KMS-11 (cell line): ENCODE data around the gene APLP1.

ENCODE experiments used
- H2AFZ ChIP-seq: fragments of 200-600 bp; sonication (generic); 2 replicates; pipeline ENCODE4 v1.6.1; 2016; ENCODE audit warnings: antibody characterized with exemption, mixed run types, low read depth
- H3K27ac ChIP-seq: fragments of 200-600 bp; sonication (generic); 2 replicates; pipeline ENCODE4 v1.6.1; 2016; ENCODE audit warnings: mild to moderate bottlenecking, mixed run types
- H3K27me3 ChIP-seq: fragments of 200-600 bp; sonication (generic); 2 replicates; pipeline ENCODE4 v1.6.1; 2017; ENCODE audit warnings: mild to moderate bottlenecking, low read depth, mixed run types, moderate library complexity; ENCODE audit not compliant: insufficient read depth
- H3K36me3 ChIP-seq: fragments of 200-600 bp; sonication (generic); 2 replicates; pipeline ENCODE4 v1.6.1; 2017; ENCODE audit warnings: mild to moderate bottlenecking, mixed run types; ENCODE audit not compliant: insufficient read depth
- H3K4me1 ChIP-seq: fragments of 200-600 bp; sonication (generic); 2 replicates; pipeline ENCODE4 v1.6.1; 2016; ENCODE audit warnings: mild to moderate bottlenecking, low read depth, mixed run types; ENCODE audit not compliant: poor library complexity, severe bottlenecking
- H3K4me2 ChIP-seq: fragments of 200-600 bp; sonication (generic); 2 replicates; pipeline ENCODE4 v1.7.0; 2016; ENCODE audit warnings: mild to moderate bottlenecking, mixed run types
- H3K4me3 ChIP-seq: fragments of 200-600 bp; sonication (generic); IDR thresholded peaks from 2 replicates; pipeline ENCODE4 v1.6.1; 2017; ENCODE audit warnings: low read depth, low read length, mixed read lengths; ENCODE audit not compliant: insufficient read depth
- H3K79me2 ChIP-seq: fragments of 200-600 bp; sonication (generic); 2 replicates; pipeline ENCODE4 v1.6.1; 2016; ENCODE audit warnings: low read depth, mixed run types; ENCODE audit not compliant: insufficient read depth
- H3K9ac ChIP-seq: fragments of 200-600 bp; sonication (generic); 2 replicates; pipeline ENCODE4 v1.6.1; 2016; ENCODE audit warnings: mild to moderate bottlenecking, mixed run types
- H4K20me1 ChIP-seq: fragments of 200-600 bp; sonication (generic); 2 replicates; pipeline ENCODE4 v1.6.1; 2016; ENCODE audit warnings: mild to moderate bottlenecking, mixed run types; ENCODE audit not compliant: insufficient read depth
- CTCF ChIP-seq: fragments of 200-600 bp; sonication (generic); conservative IDR thresholded peaks from 2 replicates; pipeline ENCODE4 v1.6.1; 2017; ENCODE audit warnings: low read depth, mild to moderate bottlenecking, antibody characterized with exemption, low read length, moderate library complexity, mixed read lengths

The APLP1 gene

GRCh38 chr19:35846038-35846668 is 22.2 kb upstream of the APLP1 start:
- H4K20me1 ChIP-seq, result no peaks in the 10 kb centered on the region
- no peak overlapping the region for H3K4me3 ChIP-seq
- H3K79me2 ChIP-seq, result no peaks in the 10 kb centered on the region
- no peak overlapping the region for H3K9ac ChIP-seq
- H3K4me1 ChIP-seq, result no peaks in the 10 kb centered on the region
- H3K4me2 ChIP-seq, result no peak overlapping the region
- no peak for TF ChIP-seq CTCF
- no peaks in the 10 kb centered on the region for H3K36me3 ChIP-seq
- H3K27ac ChIP-seq, result no peak overlapping the region
- H2AFZ ChIP-seq, result no peak overlapping the region
- peaks cover 55% of the 10 kb centered on the region for H3K27me3 ChIP-seq

DNA sequence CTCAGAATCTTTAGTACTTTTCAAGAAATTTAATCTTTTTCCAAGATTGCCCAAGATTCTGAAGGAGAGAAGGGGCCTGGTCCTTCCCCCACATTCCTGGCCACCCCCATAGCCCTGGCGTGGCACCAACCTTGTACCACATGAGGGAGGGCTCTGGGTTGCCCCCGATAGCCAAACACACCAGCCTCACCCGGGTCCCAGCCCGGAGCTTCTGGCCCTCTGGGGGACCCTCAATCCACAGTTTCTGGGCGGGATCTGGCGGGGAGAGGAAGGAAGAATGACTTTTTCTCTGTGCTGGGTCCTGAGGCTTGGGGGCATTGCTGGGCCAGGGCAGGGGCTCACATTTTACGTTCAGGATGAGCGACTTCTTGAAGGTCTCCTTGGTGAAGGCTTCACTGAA is 20.5 kb upstream of the APLP1 start:
- Histone ChIP-seq H3K27ac (no peak overlapping the region), H3K79me2 (no peaks in the 10 kb centered on the region), H3K27me3 (peaks cover 60% of the 10 kb centered on the region), H3K36me3 (no peaks in the 10 kb centered on the region), H3K9ac (no peak overlapping the region), H3K4me2 (no peak overlapping the region), H4K20me1 (no peaks in the 10 kb centered on the region), H3K4me3 (no peak overlapping the region), H3K4me1 (no peaks in the 10 kb centered on the region), H2AFZ (no peak overlapping the region)
- TF ChIP-seq CTCF, result no peak

DNA sequence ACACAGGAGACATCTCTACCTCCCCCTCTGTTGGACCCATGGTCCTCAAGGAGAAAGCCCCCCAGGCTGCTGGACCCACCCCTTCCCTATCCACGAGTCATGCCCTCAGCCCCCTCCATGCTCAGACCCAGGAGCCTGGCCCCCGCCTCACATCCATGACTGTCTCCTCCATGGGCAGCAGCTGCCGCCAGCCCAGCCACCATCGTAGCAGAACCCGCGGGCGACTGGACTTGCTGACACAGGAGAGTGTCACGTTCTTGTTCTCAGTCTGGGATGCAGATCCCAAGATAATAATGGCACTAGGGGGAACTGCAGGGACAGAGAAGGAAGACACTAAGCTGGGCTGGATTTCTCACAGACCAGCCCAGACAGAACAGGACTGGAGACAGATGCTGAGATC is 19.9 kb upstream of the APLP1 start:
- H3K27me3 ChIP-seq, result peaks cover 62% of the 10 kb centered on the region

DNA sequence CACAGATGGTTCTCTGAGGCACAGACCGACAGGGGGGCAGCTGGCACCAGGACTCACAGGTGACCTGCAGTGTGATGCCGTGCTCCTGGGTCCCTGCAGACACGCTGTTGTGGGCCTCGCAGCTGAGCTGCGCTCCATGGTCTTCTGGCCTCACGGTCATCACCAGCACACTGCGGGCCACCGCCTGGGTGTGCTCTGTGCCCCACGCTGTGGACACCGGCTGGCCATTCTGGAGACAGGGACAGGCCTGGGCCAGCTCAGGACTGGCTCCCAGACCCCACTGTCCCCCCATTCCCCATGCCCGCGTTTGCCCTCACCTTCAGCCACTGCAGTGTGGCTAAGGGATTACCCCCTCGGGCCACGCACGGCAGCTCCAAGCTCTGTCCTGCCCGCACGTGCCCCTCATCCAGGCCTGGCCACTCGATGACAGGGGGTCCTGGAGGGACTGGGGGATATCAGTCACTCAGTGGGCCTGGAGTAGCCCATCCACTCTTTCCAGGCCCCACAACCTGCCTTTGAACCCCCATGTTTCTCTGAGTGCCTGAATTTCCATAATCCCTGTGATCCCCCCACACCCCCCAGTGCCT is 19.4 kb upstream of the APLP1 start:
- Histone ChIP-seq H3K4me3 (no peak overlapping the region), H3K27ac (no peak overlapping the region), H3K9ac (no peak overlapping the region), H3K36me3 (no peaks in the 10 kb centered on the region), H3K4me1 (no peaks in the 10 kb centered on the region), H2AFZ (no peak overlapping the region), H3K4me2 (no peak overlapping the region), H3K27me3 (peaks cover 62% of the 10 kb centered on the region), H4K20me1 (no peaks in the 10 kb centered on the region), H3K79me2 (no peaks in the 10 kb centered on the region)
- no peak for TF ChIP-seq CTCF

More for the DNA sequence above, 19.9 kb upstream of the APLP1 start:
- no peaks in the 10 kb centered on the region for H3K36me3 ChIP-seq
- no peak overlapping the region for H3K4me2 ChIP-seq
- H2AFZ ChIP-seq, result no peak overlapping the region
- no peak overlapping the region for H3K4me3 ChIP-seq
- TF ChIP-seq CTCF, result no peak
- no peaks in the 10 kb centered on the region for H3K79me2 ChIP-seq
- no peaks in the 10 kb centered on the region for H3K4me1 ChIP-seq
- H4K20me1 ChIP-seq, result no peaks in the 10 kb centered on the region
- no peak overlapping the region for H3K9ac ChIP-seq
- no peak overlapping the region for H3K27ac ChIP-seq
